Measurements from ENCODE around the gene SPACA9.

GRCh38 chr9:132901858-132902831 lies 23.4 kb downstream of the SPACA9 start:
- TF ChIP-seq YY1 (IDR thresholded peaks at IDR 0.05; ENCODE audit: insufficient read depth, insufficient read length) (no peak), ZNF274 (IDR thresholded peaks at IDR 0.05; ENCODE audit: low read depth, low read length) (no peak)

Measured in NT2/D1 (cell line).